HG03432 (cell line): Measurements from ENCODE around the gene ACTR5.

Source experiments
- ATAC-seq: cut with Tn5 transposase; IDR thresholded peaks from one replicate; pipeline ENCODE4 v1.9.1; 2021; ENCODE audit warnings: mild to moderate bottlenecking, moderate library complexity; ENCODE audit not compliant: unreplicated experiment

Gene ACTR5

DNA sequence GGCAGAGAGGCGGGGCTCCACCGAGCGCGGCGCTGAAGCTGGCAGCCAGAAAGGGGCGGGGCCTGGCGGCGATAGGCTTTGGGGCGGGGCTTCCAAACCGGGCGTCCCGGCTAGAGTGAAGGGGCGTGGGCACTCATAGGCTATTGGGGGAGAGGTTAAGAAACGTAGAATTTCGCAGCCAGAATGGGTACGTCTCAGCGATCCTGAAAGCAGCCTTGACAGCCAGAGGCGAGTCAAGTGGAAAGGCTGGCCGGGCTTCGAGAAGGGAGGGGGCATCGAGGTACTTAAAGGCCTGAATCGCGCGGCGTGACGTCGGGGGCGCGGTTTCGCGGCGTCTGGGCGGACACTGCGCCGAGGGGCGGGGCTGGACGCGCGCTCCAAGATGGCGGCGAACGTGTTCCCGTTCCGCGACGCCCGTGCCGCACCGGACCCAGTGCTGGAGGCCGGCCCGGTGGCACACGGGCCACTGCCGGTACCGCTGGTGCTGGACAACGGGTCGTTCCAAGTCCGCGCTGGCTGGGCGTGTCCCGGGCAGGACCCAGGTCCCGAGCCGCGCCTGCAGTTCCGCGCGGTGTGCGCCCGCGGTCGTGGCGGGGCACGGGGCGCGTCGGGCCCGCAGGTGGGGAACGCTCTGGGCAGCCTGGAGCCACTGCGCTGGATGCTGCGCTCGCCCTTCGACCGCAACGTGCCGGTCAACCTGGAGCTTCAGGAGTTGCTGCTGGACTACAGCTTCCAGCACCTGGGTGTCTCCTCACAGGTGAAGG is at the start of gene ACTR5:
Gene ACTR5, plus strand, starts transcription at position 364 of the 764 bp plus-strand sequence. Its CDS starts 19 bp downstream, at position 383.
- ATAC-seq = peak; percentile 89

DNA sequence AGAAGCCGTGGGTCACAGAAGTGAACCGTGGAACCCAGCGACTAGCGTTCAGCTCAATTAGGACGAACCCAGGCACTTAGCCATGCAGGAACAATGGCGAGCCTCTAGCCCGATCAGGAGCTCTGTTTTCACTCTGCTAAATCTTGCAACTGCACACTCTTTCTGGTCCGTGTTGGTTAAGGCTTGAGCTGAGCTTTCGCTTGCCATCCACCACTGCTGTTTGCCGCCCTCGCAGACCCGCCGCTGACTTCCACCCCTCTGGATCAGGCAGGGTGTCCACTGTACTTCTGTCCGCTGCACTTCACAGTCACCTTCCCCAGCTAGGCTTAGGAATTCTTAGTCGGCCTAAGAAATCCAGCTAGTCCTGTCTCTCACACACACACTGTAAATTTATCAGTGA is 49.7 kb upstream of the ACTR5 start:
- ATAC-seq = no peak

DNA sequence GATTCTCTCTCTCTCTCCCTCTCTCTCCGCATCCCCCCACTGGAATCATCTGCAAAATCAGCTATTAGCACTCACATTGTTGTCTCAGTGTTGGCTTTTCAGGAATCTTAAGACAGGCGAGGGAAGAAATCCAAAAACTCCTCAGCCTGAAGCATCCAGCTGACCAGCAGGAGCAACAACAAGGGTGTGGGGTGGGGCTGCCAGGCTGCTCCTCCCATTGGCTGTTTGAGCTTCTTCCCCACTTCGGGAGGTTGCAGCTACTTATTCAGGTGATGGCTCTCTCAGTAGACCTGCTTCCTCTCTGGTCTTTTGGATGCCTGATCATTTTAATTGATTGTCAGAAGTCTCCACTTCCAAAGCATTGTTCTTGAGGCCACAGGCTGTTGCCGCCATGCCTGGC is 48.1 kb upstream of the ACTR5 start:
- no peak for ATAC-seq

DNA sequence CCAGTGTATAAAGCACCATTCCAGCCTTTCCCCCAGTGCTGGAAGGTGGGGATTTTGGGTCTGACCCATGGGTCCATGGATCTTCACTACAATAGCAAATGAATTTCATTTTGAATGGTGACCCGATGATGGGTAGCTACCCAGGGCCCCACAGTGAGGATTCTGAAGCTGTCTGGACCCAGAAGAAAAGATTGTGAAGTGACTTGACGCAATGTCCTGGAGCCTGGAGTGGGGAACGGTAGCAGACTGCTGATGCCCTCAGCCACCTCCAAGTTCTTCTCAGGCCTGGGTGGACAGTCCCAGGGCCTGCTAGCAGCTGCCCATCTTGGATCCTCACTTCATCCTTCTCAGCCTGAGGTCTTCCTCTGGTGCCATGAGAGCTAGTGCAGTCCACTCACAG is 47.3 kb upstream of the ACTR5 start:
- no peak for ATAC-seq

DNA sequence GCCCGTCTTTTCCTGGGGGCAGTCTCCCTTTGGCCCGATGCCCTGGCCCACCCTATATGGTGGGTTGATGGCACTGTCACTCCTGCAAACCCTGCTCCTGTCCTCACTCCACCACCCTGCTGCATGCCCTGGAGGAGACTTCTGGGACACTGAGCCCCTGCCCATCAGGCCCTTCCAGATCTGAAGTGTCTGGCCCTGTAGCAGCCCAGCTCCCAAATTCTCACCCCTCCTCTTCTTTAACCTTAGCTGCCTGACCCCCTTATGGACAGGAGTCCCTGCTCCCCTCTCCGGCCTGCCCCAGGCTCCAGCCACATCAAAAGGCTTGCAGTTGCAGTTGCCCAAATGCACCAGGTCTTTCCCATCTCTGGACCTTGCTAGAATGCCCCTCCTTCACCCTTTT is 44.7 kb upstream of the ACTR5 start:
- ATAC-seq = no peak

DNA sequence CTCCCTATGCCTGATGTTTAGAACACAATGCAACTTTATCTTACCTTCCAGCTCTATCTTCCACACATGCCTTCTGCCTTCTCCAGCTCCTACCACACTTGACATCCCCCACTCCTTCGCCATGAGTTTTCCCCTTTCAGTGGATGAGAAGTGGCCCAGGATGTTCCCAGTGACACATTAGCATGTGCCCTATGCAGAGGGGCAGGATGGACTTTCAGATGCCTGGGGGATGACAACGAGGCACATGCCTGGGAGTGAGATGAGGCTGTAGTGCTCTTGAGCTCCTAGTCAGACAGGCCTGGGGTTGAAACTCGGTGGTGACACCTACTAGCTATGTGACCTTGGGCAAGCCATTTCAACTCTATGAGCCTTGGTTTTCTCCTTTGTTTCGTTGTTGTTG is 44.1 kb upstream of the ACTR5 start:
- ATAC-seq = no peak

DNA sequence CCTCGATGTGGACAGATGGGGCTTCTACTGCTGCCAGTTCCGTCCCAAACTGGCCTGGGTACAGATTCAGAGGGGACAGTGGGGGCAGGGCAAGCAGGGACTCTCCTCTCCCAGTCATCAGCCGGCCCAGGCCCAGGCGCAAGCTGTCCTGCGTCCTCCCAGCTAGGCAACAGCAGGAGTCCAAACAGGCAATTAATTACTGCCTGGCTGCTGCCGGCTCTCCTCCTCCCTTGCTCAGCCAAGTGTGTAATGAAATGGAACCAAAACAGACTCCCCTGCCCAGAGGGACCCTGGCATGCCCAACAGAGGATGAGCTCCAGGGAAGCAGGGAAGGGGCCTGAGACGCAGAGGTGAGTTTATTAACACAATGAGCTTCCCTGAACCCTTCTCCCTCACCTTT is 41.8 kb upstream of the ACTR5 start:
- ATAC-seq = no peak

DNA sequence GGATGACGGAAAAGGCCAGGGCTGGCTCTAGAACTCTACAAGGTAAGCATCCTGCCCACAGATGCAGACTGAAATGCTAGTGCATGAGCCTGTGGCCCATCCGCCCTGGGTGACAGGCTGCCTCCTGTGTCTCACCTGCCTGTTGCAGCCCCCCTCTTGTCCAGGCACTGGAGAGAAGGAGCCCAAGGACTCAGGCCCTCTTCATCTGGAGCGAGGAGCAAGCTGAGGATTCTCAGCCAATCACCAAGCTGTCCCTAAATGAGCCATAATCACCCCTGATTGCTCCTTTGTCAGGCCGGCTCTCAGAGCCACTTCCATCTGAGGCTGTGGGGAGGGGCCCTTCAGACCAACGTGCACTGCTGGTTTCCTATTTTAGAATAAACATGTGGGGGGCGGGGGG is 34.0 kb upstream of the ACTR5 start:
- ATAC-seq = no peak

GRCh38 chr20:38715646-38716045 is 32.6 kb upstream of the ACTR5 start:
- no peak for ATAC-seq

DNA sequence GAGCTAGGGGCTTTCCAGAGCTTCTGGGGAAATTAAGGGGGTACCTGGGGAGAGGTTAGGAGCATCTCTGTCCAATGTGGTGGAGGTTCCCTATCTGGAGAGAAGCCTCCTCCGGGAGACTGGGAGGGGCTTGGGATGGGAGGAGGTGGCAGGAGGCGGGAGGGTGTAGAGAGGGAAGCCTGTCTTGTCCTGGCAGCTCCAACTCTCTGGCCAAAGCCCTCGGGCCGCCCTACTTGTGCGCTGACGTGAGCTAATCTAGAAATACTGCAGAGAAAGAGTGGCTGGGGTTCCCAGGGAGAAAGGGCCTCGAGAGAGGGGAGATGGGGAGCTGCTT is 25.6 kb upstream of the ACTR5 start:
- no peak for ATAC-seq

- ATAC-seq = no peak
These were observed 25.0 kb upstream of the ACTR5 start for GRCh38 chr20:38723017-38723847.

DNA sequence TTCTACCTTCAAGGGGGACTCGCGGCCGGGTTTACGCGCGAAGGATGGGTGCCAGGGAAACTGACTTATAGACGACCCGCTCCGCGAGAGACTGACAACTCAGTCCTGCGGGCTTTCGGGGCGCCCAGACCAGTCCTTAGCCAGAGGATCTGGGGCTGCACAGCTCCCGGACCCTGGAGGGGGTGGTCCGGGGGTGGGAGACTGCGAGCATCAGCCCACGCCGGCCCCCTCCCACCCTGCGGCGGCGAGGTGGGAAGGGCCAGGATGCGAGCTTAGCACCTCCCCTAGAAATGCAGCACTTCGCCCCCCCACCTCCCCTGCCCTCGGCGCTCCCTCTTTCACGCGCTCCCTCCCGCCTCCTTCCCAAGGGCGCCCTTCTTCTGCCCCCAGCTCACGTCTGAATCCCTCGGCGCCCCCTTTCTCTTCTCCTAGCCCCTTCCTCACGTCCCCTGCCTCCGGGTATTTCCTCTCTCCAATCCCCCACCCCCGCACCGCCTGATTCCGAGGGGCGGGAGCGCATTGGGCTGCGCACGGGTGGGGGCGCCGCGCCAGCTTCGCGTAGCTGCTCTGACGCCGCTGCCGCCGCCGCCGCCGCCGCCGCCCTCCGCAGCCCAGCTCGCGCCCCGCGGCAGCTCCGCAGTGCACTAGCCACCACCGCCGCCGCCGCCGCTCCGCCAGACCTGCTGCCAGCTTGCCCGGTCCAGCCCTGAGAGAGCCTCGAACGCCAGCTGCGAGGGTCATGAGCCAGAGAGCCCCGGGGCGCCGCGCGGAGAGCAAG is 24.2 kb upstream of the ACTR5 start, which contains the start of gene SLC32A1:
Gene SLC32A1, plus strand, starts transcription at position 639 of the 778 bp plus-strand sequence. CDS start 239 bp downstream, outside the sequence.
- ATAC-seq = no peak

- ATAC-seq = no peak
These were observed 23.6 kb upstream of the ACTR5 start for GRCh38 chr20:38724626-38725147.

GRCh38 chr20:38725148-38725901 is 22.9 kb upstream of the ACTR5 start:
- no peak for ATAC-seq

- ATAC-seq = no peak
These were observed 22.1 kb upstream of the ACTR5 start for GRCh38 chr20:38725931-38726803.

DNA sequence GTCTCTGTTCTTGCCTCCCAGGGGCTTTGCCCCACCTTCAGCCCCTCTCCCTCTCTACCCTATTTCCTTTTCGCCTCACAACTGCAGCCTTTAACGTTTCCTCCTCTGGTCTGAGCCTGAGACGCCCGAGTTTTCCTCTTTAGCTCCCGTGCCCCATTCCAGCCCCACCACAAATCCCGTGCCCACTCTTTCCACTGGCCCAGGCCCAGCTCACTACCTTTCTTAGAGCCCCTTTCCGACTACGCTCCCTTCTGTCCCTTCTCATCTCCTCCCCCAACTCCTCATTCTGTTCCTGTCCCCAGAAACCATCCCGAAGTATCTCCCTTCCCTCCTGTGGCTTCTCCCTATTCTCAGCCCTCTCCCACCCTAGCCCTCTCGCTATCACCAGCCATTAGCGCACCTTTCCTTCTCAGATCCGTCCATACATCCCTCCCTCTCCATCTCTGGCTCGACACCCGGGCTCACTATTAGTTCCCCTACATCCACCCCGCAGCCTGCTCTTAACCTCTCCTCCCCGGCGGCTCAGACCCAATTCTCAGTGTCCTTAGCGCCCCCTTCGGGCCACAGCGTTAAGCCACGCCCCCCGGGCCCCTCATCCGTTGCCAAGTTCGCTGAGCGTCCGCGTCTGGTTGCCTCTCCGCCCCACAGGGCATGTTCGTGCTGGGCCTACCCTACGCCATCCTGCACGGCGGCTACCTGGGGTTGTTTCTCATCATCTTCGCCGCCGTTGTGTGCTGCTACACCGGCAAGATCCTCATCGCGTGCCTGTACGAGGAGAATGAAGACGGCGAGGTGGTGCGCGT is 21.3 kb upstream of the ACTR5 start:
- ATAC-seq = no peak

DNA sequence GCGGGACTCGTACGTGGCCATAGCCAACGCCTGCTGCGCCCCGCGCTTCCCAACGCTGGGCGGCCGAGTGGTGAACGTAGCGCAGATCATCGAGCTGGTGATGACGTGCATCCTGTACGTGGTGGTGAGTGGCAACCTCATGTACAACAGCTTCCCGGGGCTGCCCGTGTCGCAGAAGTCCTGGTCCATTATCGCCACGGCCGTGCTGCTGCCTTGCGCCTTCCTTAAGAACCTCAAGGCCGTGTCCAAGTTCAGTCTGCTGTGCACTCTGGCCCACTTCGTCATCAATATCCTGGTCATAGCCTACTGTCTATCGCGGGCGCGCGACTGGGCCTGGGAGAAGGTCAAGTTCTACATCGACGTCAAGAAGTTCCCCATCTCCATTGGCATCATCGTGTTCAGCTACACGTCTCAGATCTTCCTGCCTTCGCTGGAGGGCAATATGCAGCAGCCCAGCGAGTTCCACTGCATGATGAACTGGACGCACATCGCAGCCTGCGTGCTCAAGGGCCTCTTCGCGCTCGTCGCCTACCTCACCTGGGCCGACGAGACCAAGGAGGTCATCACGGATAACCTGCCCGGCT is 20.6 kb upstream of the ACTR5 start:
- no peak for ATAC-seq

GRCh38 chr20:38728191-38728781 is 20.0 kb upstream of the ACTR5 start:
- ATAC-seq = no peak
